SU-DHL-6 (cell line): ENCODE data around the gene AGPAT2.

Source experiments
- EZH2phosphoT487 ChIP-seq: fragments of 200-600 bp; sonication (generic), shearing (Covaris generic); conservative IDR thresholded peaks from 2 replicates; pipeline ENCODE4 v1.6.1; 2018; ENCODE audit warnings: mild to moderate bottlenecking, antibody characterized with exemption, low read length, moderate library complexity, mixed read lengths
- TF ChIP-seq, protein P1 (sequence below): fragments of 200-600 bp; sonication (generic); IDR thresholded peaks from one replicate; pipeline ENCODE4 v1.5.1; 2017; ENCODE audit warnings: antibody characterized with exemption, mild to moderate bottlenecking, low read length, moderate library complexity; ENCODE audit not compliant: insufficient read depth, poor library complexity, severe bottlenecking

DNA sequence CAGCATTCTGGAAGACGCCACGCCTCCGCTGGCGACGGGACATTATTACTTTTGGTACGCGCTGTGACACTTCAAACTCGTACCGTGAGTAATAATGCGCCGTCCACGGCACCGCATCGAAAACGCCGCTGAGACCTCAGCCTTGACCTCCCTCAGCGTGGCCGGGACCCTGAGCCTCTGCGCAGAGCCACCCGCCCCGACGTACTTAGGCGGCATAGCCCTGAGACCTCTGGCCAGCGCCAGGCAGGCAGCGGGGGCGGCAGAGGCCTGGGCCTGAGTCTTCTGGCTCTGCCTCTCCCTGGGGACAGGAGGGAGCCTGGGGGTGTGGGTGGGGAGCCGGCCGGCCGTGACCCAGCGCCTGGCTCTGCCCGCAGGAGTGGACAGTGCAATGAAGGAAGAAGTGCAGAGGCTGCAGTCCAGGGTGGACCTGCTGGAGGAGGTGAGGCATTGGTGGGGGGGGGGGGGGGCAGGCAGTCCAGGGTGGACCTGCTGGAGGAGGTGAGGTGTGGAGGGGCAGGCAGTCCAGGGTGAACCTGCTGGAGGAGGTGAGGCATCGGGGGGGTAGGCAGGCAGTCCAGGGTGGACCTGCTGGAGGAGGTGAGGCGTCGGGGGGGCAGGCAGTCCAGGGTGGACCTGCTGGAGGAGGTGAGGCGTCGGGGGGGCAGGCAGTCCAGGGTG is 16.5 kb downstream of the AGPAT2 start:
- TF ChIP-seq, protein P1, sequence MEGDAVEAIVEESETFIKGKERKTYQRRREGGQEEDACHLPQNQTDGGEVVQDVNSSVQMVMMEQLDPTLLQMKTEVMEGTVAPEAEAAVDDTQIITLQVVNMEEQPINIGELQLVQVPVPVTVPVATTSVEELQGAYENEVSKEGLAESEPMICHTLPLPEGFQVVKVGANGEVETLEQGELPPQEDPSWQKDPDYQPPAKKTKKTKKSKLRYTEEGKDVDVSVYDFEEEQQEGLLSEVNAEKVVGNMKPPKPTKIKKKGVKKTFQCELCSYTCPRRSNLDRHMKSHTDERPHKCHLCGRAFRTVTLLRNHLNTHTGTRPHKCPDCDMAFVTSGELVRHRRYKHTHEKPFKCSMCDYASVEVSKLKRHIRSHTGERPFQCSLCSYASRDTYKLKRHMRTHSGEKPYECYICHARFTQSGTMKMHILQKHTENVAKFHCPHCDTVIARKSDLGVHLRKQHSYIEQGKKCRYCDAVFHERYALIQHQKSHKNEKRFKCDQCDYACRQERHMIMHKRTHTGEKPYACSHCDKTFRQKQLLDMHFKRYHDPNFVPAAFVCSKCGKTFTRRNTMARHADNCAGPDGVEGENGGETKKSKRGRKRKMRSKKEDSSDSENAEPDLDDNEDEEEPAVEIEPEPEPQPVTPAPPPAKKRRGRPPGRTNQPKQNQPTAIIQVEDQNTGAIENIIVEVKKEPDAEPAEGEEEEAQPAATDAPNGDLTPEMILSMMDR = no peak
- TF ChIP-seq EZH2phosphoT487 = no peak
